LNCAP (cell line): Measurements from ENCODE around the gene TNRC6B.

ENCODE experiments used
- TF ChIP-seq, protein P1 (sequence below): fragments of 450-650 bp; IDR thresholded peaks from 2 replicates; pipeline ENCODE4 v1.5.1; 2017; ENCODE audit warnings: mild to moderate bottlenecking

Gene TNRC6B

DNA sequence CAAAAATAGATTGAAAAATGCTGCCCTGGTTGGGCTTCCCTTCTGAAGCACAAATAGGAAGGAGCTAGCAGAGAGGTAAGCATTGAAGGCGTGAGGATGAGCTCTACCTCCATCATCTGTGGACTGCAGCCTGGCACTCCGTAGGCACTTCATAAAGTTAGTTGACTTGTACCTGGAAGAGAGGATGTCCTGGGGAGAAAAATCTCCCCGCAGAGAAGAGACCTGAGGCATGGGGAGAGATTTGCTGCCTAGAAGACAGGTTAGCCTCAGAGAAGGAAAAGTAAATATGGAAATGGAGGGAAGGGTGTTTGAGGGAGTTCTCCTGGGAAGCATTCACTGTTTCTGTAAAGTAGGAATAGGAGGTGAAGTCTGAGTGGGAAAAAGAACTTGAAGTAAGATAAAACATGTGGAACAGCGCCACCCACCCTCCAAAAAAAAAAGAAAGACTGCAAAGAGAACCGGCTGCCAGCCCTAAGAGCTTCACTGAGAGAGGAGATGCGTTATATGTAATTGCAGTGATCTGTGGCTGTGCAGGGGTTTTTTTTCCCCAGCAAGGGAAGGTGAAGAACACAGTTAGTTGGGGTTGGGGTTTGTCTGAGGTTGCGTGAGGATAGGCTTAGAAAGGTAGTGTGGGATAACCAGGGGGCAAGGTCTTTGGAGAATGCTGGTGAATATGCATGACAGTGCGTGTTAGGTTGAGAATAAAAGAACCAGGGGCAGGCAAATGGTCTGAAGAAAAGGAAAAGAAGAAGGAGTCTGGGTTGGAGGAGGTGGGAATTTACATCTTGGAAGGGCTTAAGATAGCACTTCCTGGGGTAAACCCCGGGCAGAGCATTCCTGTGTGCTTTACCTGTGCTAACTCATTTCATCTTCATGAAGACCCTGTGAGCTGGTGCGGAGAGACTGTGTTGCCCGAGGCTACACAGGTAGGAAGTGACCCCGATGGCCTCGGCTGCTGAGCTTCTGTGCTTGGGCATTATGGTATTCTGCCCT is 16.0 kb downstream of the TNRC6B start:
- TF ChIP-seq, protein P1, sequence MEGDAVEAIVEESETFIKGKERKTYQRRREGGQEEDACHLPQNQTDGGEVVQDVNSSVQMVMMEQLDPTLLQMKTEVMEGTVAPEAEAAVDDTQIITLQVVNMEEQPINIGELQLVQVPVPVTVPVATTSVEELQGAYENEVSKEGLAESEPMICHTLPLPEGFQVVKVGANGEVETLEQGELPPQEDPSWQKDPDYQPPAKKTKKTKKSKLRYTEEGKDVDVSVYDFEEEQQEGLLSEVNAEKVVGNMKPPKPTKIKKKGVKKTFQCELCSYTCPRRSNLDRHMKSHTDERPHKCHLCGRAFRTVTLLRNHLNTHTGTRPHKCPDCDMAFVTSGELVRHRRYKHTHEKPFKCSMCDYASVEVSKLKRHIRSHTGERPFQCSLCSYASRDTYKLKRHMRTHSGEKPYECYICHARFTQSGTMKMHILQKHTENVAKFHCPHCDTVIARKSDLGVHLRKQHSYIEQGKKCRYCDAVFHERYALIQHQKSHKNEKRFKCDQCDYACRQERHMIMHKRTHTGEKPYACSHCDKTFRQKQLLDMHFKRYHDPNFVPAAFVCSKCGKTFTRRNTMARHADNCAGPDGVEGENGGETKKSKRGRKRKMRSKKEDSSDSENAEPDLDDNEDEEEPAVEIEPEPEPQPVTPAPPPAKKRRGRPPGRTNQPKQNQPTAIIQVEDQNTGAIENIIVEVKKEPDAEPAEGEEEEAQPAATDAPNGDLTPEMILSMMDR = no peak; the same call in 1 of the 2 replicates

GRCh38 chr22:40194656-40195055 is 16.9 kb downstream of the TNRC6B start:
- TF ChIP-seq, protein P1 = no peak

GRCh38 chr22:40196628-40197360 is 19.1 kb downstream of the TNRC6B start:
- TF ChIP-seq, protein P1 = no peak

- TF ChIP-seq, protein P1 = no peak
Measured at GRCh38 chr22:40198733-40199132, 21.0 kb downstream of the TNRC6B start.

DNA sequence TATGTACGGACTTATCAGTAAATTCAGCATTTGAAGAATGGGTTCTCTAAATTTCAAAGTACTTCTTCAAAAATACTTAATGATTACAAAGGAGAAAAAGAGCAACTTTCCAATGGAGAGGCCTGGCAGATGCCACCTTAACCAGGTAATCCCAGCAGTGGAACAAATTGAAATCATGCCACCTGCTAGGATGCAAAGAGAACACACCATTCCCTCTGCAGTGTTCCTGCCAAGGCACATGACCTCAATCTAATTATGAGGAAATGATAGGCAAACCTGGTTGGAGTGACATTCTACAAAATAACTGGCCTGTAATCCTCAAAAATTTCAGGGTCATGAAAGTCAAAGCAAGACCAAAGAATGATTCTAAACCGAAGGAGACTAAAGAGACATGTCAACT is 21.5 kb downstream of the TNRC6B start:
- TF ChIP-seq, protein P1 = no peak

- TF ChIP-seq, protein P1 = no peak
Measured at GRCh38 chr22:40199852-40200251, 22.1 kb downstream of the TNRC6B start.

- TF ChIP-seq, protein P1 = no peak
Measured at GRCh38 chr22:40200795-40201530, 23.2 kb downstream of the TNRC6B start.
